DOHH2 (cell line): Measurements from ENCODE around the gene AGBL1.

Experiments
- H3F3A ChIP-seq: fragments of 200-600 bp; sonication (generic), shearing (Covaris generic); 2 replicates; pipeline ENCODE4 v1.6.0; 2016; ENCODE audit warnings: antibody characterized with exemption, mild to moderate bottlenecking; ENCODE audit not compliant: control insufficient read depth, insufficient read depth
- H3K27ac ChIP-seq: fragments of 200-600 bp; sonication (generic); 2 replicates; pipeline ENCODE4 v1.5.1; 2014; ENCODE audit warnings: low read depth, mild to moderate bottlenecking, low read length, moderate library complexity
- H3K27me3 ChIP-seq: fragments of 200-600 bp; sonication (generic); 2 replicates; pipeline ENCODE4 v1.6.1; 2014; ENCODE audit warnings: mild to moderate bottlenecking, low read length, mixed read lengths; ENCODE audit not compliant: control insufficient read depth
- H3K36me3 ChIP-seq: fragments of 200-600 bp; sonication (generic); 2 replicates; pipeline ENCODE4 v1.6.1; 2014; ENCODE audit warnings: mild to moderate bottlenecking, low read length, moderate library complexity, mixed read lengths; ENCODE audit not compliant: control insufficient read depth
- H3K4me1 ChIP-seq: fragments of 200-600 bp; sonication (generic); 2 replicates; pipeline ENCODE4 v1.6.1; 2014; ENCODE audit warnings: mild to moderate bottlenecking, low read length, mixed read lengths; ENCODE audit not compliant: control insufficient read depth
- H3K4me2 ChIP-seq: fragments of 200-600 bp; sonication (generic); 2 replicates; pipeline ENCODE4 v1.6.0; 2014; ENCODE audit warnings: mild to moderate bottlenecking, low read length, moderate library complexity
- H3K4me3 ChIP-seq: fragments of 200-600 bp; sonication (generic); 2 replicates; pipeline ENCODE4 v1.5.1; 2014; ENCODE audit warnings: mild to moderate bottlenecking, low read length, mixed read lengths
- H3K79me2 ChIP-seq: fragments of 200-600 bp; sonication (generic); 2 replicates; pipeline ENCODE4 v1.6.1; 2014; ENCODE audit warnings: mild to moderate bottlenecking, low read length, mixed read lengths; ENCODE audit not compliant: control insufficient read depth
- H3K9me2 ChIP-seq: fragments of 200-600 bp; sonication (generic); replicated peaks from 2 replicates; pipeline ENCODE4 v1.6.1; 2014; ENCODE audit warnings: mild to moderate bottlenecking, low read length, mixed read lengths; ENCODE audit not compliant: control insufficient read depth
- H3K9me3 ChIP-seq: fragments of 200-600 bp; sonication (generic); 2 replicates; pipeline ENCODE4 v1.6.1; 2014; ENCODE audit warnings: antibody characterized with exemption, low read length, mixed read lengths; ENCODE audit not compliant: control insufficient read depth, insufficient read depth
- H4K20me1 ChIP-seq: fragments of 200-600 bp; sonication (generic); 2 replicates; pipeline ENCODE4 v1.6.0; 2014; ENCODE audit warnings: low read depth, mild to moderate bottlenecking, antibody characterized with exemption, low read length, moderate library complexity; ENCODE audit not compliant: control insufficient read depth, insufficient read depth
- EZH2phosphoT487 ChIP-seq: fragments of 200-600 bp; sonication (generic); IDR thresholded peaks from 2 replicates; pipeline ENCODE4 v1.6.1; 2017; ENCODE audit warnings: borderline replicate concordance, mild to moderate bottlenecking, antibody characterized with exemption, low read length, moderate library complexity, mixed read lengths
- TF ChIP-seq, protein P1 (sequence below): fragments of 200-600 bp; sonication (generic); IDR thresholded peaks from one replicate; pipeline ENCODE4 v1.5.1; 2014; ENCODE audit warnings: antibody characterized with exemption, mild to moderate bottlenecking, low read depth, low read length; ENCODE audit not compliant: poor library complexity, severe bottlenecking

AGBL1 gene

GRCh38 chr15:86802244-86802643 is 722.6 kb downstream of the AGBL1 start:
- no peaks in the 10 kb centered on the region for H3K36me3 ChIP-seq
- H3K4me2 ChIP-seq, result no peak overlapping the region
- H3K4me3 ChIP-seq, result no peak overlapping the region
- TF ChIP-seq, protein P1, sequence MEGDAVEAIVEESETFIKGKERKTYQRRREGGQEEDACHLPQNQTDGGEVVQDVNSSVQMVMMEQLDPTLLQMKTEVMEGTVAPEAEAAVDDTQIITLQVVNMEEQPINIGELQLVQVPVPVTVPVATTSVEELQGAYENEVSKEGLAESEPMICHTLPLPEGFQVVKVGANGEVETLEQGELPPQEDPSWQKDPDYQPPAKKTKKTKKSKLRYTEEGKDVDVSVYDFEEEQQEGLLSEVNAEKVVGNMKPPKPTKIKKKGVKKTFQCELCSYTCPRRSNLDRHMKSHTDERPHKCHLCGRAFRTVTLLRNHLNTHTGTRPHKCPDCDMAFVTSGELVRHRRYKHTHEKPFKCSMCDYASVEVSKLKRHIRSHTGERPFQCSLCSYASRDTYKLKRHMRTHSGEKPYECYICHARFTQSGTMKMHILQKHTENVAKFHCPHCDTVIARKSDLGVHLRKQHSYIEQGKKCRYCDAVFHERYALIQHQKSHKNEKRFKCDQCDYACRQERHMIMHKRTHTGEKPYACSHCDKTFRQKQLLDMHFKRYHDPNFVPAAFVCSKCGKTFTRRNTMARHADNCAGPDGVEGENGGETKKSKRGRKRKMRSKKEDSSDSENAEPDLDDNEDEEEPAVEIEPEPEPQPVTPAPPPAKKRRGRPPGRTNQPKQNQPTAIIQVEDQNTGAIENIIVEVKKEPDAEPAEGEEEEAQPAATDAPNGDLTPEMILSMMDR, result no peak
- no peak for TF ChIP-seq EZH2phosphoT487
- H4K20me1 ChIP-seq, result no peaks in the 10 kb centered on the region
- no peaks in the 10 kb centered on the region for H3K9me3 ChIP-seq
- no peak overlapping the region for H3K27ac ChIP-seq
- no peaks in the 10 kb centered on the region for H3K4me1 ChIP-seq
- H3K79me2 ChIP-seq, result no peaks in the 10 kb centered on the region
- no peaks in the 10 kb centered on the region for H3K9me2 ChIP-seq
- H3K27me3 ChIP-seq, result no peaks in the 10 kb centered on the region
- no peaks in the 10 kb centered on the region for H3F3A ChIP-seq

- no peaks in the 10 kb centered on the region for H3K4me1 ChIP-seq
- no peaks in the 10 kb centered on the region for H3F3A ChIP-seq
- no peak overlapping the region for H3K4me2 ChIP-seq
- H3K9me3 ChIP-seq, result no peaks in the 10 kb centered on the region
- no peaks in the 10 kb centered on the region for H4K20me1 ChIP-seq
- no peaks in the 10 kb centered on the region for H3K36me3 ChIP-seq
- no peak for TF ChIP-seq EZH2phosphoT487
- TF ChIP-seq, protein P1, result no peak
- no peak overlapping the region for H3K27ac ChIP-seq
- H3K4me3 ChIP-seq, result no peak overlapping the region
- H3K79me2 ChIP-seq, result no peaks in the 10 kb centered on the region
- no peaks in the 10 kb centered on the region for H3K27me3 ChIP-seq
- no peaks in the 10 kb centered on the region for H3K9me2 ChIP-seq
Observed at GRCh38 chr15:86804406-86804805, 724.7 kb downstream of the AGBL1 start.

GRCh38 chr15:86810329-86810728 is 730.7 kb downstream of the AGBL1 start:
- Histone ChIP-seq H3K27ac (no peak overlapping the region), H3K4me2 (no peak overlapping the region), H3K4me1 (no peaks in the 10 kb centered on the region), H3K27me3 (no peaks in the 10 kb centered on the region), H3K4me3 (no peak overlapping the region), H3K79me2 (no peaks in the 10 kb centered on the region), H3K9me2 (no peaks in the 10 kb centered on the region), H3K36me3 (no peaks in the 10 kb centered on the region), H3K9me3 (no peaks in the 10 kb centered on the region), H3F3A (no peaks in the 10 kb centered on the region), H4K20me1 (no peaks in the 10 kb centered on the region)
- TF ChIP-seq, protein P1, result no peak
- TF ChIP-seq EZH2phosphoT487, result no peak

GRCh38 chr15:86813892-86814291 is 734.2 kb downstream of the AGBL1 start:
- no peaks in the 10 kb centered on the region for H3F3A ChIP-seq
- no peak overlapping the region for H3K4me3 ChIP-seq
- no peak overlapping the region for H3K4me2 ChIP-seq
- H3K27me3 ChIP-seq, result no peaks in the 10 kb centered on the region
- H3K9me3 ChIP-seq, result no peaks in the 10 kb centered on the region
- no peaks in the 10 kb centered on the region for H3K4me1 ChIP-seq
- no peaks in the 10 kb centered on the region for H4K20me1 ChIP-seq
- TF ChIP-seq, protein P1, result no peak
- TF ChIP-seq EZH2phosphoT487, result no peak
- H3K27ac ChIP-seq, result no peak overlapping the region
- no peaks in the 10 kb centered on the region for H3K36me3 ChIP-seq
- no peaks in the 10 kb centered on the region for H3K79me2 ChIP-seq
- H3K9me2 ChIP-seq, result no peaks in the 10 kb centered on the region
